Activated gamma-delta T cell treated with anti-CD3 and anti-CD28 coated beads, Interleukin-2, amount 50 U/mL, for 16 hours (primary cell): ENCODE results near the gene MYO1D.

Source experiments
- DNase-seq: peaks from one replicate; pipeline ENCODE4 v3.0.0-alpha.2; 2020; ENCODE audit warnings: low read depth

Gene MYO1D

GRCh38 chr17:32569171-32570080, 307.5 kb downstream of the MYO1D start:
- no peak for DNase-seq

GRCh38 chr17:32568705-32569104, 308.2 kb downstream of the MYO1D start:
- DNase-seq: no peak

- DNase-seq: no peak
Observed at GRCh38 chr17:32567511-32567910, 309.4 kb downstream of the MYO1D start.

GRCh38 chr17:32567086-32567485, 309.8 kb downstream of the MYO1D start:
- DNase-seq: no peak

GRCh38 chr17:32566303-32566702, 310.6 kb downstream of the MYO1D start:
- DNase-seq: no peak

- no peak for DNase-seq
Observed at GRCh38 chr17:32565401-32565800, 311.5 kb downstream of the MYO1D start.

GRCh38 chr17:32564325-32564724, 312.6 kb downstream of the MYO1D start:
- DNase-seq: no peak

GRCh38 chr17:32563583-32563982, 313.3 kb downstream of the MYO1D start:
- no peak for DNase-seq

- DNase-seq: no peak
Observed at GRCh38 chr17:32558997-32559650, 317.8 kb downstream of the MYO1D start.

GRCh38 chr17:32558326-32558955, 318.5 kb downstream of the MYO1D start:
- no peak for DNase-seq

- DNase-seq: no peak
Observed at GRCh38 chr17:32555611-32556310, 321.2 kb downstream of the MYO1D start.

GRCh38 chr17:32553168-32553567, 323.8 kb downstream of the MYO1D start:
- DNase-seq: no peak

GRCh38 chr17:32552280-32552679, 324.6 kb downstream of the MYO1D start:
- no peak for DNase-seq

GRCh38 chr17:32551186-32551955, 325.6 kb downstream of the MYO1D start:
- no peak for DNase-seq

- no peak for DNase-seq
Observed at GRCh38 chr17:32549559-32549958, 327.4 kb downstream of the MYO1D start.

GRCh38 chr17:32546031-32546444, 330.9 kb downstream of the MYO1D start:
- DNase-seq: no peak

GRCh38 chr17:32542186-32542585, 334.7 kb downstream of the MYO1D start:
- DNase-seq: no peak

GRCh38 chr17:32541640-32542039, 335.3 kb downstream of the MYO1D start:
- no peak for DNase-seq

GRCh38 chr17:32536736-32537643, 339.9 kb downstream of the MYO1D start:
- DNase-seq: no peak

- DNase-seq: no peak
Observed at GRCh38 chr17:32533296-32533695, 343.6 kb downstream of the MYO1D start.
